ENCODE results near the gene APOBR.

DNA sequence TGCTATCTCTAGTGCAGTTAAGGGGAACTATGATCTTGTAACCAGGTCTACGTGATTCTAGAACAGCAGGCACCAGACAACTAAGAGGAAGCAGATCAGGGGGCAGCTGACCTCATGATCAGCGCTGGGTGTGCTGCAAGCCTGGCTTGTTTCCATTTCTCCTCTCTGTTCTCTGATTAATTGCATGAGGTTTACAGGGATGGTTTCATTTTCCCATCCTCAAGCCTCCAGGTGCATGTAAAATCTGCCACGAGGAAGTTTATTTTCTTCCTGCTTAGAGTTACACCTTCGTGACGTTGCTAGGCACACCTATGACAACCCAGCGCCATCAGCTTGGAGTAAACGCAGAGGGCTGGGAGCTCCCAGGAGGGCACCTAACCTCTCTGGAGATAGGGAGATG lies 48.6 kb downstream of the APOBR start:
- TF ChIP-seq, protein P1, sequence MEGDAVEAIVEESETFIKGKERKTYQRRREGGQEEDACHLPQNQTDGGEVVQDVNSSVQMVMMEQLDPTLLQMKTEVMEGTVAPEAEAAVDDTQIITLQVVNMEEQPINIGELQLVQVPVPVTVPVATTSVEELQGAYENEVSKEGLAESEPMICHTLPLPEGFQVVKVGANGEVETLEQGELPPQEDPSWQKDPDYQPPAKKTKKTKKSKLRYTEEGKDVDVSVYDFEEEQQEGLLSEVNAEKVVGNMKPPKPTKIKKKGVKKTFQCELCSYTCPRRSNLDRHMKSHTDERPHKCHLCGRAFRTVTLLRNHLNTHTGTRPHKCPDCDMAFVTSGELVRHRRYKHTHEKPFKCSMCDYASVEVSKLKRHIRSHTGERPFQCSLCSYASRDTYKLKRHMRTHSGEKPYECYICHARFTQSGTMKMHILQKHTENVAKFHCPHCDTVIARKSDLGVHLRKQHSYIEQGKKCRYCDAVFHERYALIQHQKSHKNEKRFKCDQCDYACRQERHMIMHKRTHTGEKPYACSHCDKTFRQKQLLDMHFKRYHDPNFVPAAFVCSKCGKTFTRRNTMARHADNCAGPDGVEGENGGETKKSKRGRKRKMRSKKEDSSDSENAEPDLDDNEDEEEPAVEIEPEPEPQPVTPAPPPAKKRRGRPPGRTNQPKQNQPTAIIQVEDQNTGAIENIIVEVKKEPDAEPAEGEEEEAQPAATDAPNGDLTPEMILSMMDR (IDR thresholded peaks at IDR 0.05), result no peak
- no peak for TF ChIP-seq POLR2A (IDR thresholded peaks at IDR 0.05)

Measured in adrenal gland (tissue), 5 donors.